ENCODE data around the gene QPCT. TPM values are rescaled to one million over a fixed set of nuclear protein-coding genes. Genes with fewer than 3 reads are reported as not detected.

QPCT gene
- total and polyA plus RNA-seq, 2 experiments from 2014 or later: 13.2 TPM

DNA sequence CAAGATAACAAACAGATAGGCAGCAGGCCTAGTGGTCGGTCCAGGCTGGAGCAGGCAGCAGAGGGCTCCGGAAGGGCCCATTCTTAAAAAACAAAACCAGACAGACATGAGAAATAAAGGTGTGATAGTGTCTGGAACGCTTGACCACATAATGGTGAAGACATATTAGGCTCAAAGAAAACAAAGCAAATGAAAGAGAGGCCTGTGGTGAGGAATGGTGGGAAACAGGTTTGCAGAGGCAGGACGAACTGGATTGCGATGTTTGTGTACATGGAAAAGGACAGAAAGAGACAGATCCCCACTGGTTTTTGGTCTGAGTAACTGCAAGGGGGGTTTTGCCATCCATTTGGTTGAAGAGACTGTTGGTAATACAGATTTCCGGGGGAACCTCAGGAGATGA, 19.9 kb downstream of the QPCT start:
- H3K36me3 ChIP-seq (ENCODE audit: insufficient read depth): no peaks in the 10 kb centered on the region
- TF ChIP-seq EZH2phosphoT487 (IDR thresholded peaks at IDR 0.05; ENCODE audit: unreplicated experiment) (no peak), CREB1 (CRISPR knock-in tag; IDR thresholded peaks at IDR 0.05; ENCODE audit: low read depth) (no peak), ZNF331 (CRISPR knock-in tag; IDR thresholded peaks at IDR 0.05; ENCODE audit: low read depth) (no peak), NANOG (IDR thresholded peaks at IDR 0.05; ENCODE audit: borderline replicate concordance) (no peak), ZNF462 (CRISPR knock-in tag; IDR thresholded peaks at IDR 0.05) (no peak), EZH2 (IDR thresholded peaks at IDR 0.05; ENCODE audit: low read depth, unreplicated experiment) (no peak), JUNB (IDR thresholded peaks at IDR 0.05; ENCODE audit: unreplicated experiment) (no peak), REST (IDR thresholded peaks at IDR 0.05; ENCODE audit: unreplicated experiment) (no peak)
- TF ChIP-seq, protein P1, sequence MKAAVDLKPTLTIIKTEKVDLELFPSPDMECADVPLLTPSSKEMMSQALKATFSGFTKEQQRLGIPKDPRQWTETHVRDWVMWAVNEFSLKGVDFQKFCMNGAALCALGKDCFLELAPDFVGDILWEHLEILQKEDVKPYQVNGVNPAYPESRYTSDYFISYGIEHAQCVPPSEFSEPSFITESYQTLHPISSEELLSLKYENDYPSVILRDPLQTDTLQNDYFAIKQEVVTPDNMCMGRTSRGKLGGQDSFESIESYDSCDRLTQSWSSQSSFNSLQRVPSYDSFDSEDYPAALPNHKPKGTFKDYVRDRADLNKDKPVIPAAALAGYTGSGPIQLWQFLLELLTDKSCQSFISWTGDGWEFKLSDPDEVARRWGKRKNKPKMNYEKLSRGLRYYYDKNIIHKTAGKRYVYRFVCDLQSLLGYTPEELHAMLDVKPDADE (IDR thresholded peaks at IDR 0.05): no peak
- Mint-ChIP-seq H3K36me3 (ENCODE audit: low read depth) (no peaks in the 10 kb centered on the region), H3K4me3 (no peak overlapping the region), H3K27ac (no peak overlapping the region), H3K4me1 (no peaks in the 10 kb centered on the region; the same call in 2 of the 3 replicates), H3K27me3 (ENCODE audit: insufficient read depth, low read depth, poor library complexity) (peaks cover 3% of the 10 kb centered on the region), H3K9me3 (no peaks in the 10 kb centered on the region)
- H3K27ac ChIP-seq (ENCODE audit: low read depth): no peak overlapping the region
- no peak overlapping the region for H3K4me2 ChIP-seq
- H3K27me3 ChIP-seq (ENCODE audit: insufficient read depth): no peaks in the 10 kb centered on the region
- H3K4me1 ChIP-seq (ENCODE audit: insufficient read depth): no peaks in the 10 kb centered on the region
- no peak for DNase-seq (ENCODE audit: low spot score)
- H4K20me1 ChIP-seq (replicated peaks; ENCODE audit: insufficient read depth): no peaks in the 10 kb centered on the region
- H3K79me2 ChIP-seq (replicated peaks; ENCODE audit: insufficient read depth): no peaks in the 10 kb centered on the region
- H2AFZ ChIP-seq: no peak overlapping the region
- no peaks in the 10 kb centered on the region for H3F3A ChIP-seq (replicated peaks; ENCODE audit: low read depth)
- no peak overlapping the region for H3K4me3 ChIP-seq
- ATAC-seq: no peak
- H3K9me2 ChIP-seq (ENCODE audit: insufficient read depth): no peaks in the 10 kb centered on the region

Measured in GM23338 (cell line).